K562 (cell line): ENCODE measurements around the gene IQCN. TPM values are rescaled to one million over a fixed set of nuclear protein-coding genes. Genes with fewer than 3 reads are reported as not detected.

Experiments
- CC2D1A ChIP-seq: fragments of 450-650 bp; IDR thresholded peaks from 2 replicates; pipeline ENCODE4 v1.6.1; 2017; ENCODE audit warnings: mild to moderate bottlenecking
- CCAR2 ChIP-seq: fragments of 200-400 bp; formaldehyde crosslinking; IDR thresholded peaks from 2 replicates; pipeline ENCODE4 v1.6.1; 2017; ENCODE audit warnings: mild to moderate bottlenecking, low read depth, low read length
- DIDO1 ChIP-seq: fragments of 450-650 bp; IDR thresholded peaks from 2 replicates; pipeline ENCODE4 v1.6.1; 2016; ENCODE audit warnings: low read depth, missing biosample characterization, missing genetic modification characterization
- DPF2 ChIP-seq: fragments of 450-650 bp; IDR thresholded peaks from 2 replicates; pipeline ENCODE4 v1.6.1; 2016
- E2F5 ChIP-seq: sonication (generic); formaldehyde crosslinking; IDR thresholded peaks from 2 replicates; pipeline ENCODE4 v1.8.0; 2022; ENCODE audit warnings: mild to moderate bottlenecking, missing genetic modification reagents
- ELK3 ChIP-seq: fragments of 450-650 bp; formaldehyde crosslinking; IDR thresholded peaks from 2 replicates; pipeline ENCODE4 v1.4.0; 2020; ENCODE audit warnings: mild to moderate bottlenecking
- ERF ChIP-seq: fragments of 450-650 bp; formaldehyde crosslinking; IDR thresholded peaks from 2 replicates; pipeline ENCODE4 v1.4.0; 2020; ENCODE audit warnings: mild to moderate bottlenecking, mixed read lengths
- HNRNPK ChIP-seq: fragments of 200-400 bp; formaldehyde crosslinking; IDR thresholded peaks from one replicate; pipeline ENCODE4 v1.6.1; 2018; ENCODE audit warnings: mild to moderate bottlenecking, low read depth, low read length; ENCODE audit not compliant: poor library complexity, severe bottlenecking
- KDM5B ChIP-seq: fragments of 200-600 bp; sonication (generic); IDR thresholded peaks from 2 replicates; pipeline ENCODE4 v1.6.1; 2012; ENCODE audit warnings: low read depth, mild to moderate bottlenecking, moderate library complexity, low read length, control low read depth, inconsistent platforms; ENCODE audit not compliant: insufficient replicate concordance
- KLF1 ChIP-seq: fragments of 450-650 bp; IDR thresholded peaks from 2 replicates; pipeline ENCODE4 v1.6.1; 2016; ENCODE audit warnings: missing genetic modification characterization, missing compliant biosample characterization
- LARP7 ChIP-seq: fragments of 450-650 bp; IDR thresholded peaks from 2 replicates; pipeline ENCODE4 v1.6.1; 2016
- MAFG ChIP-seq: fragments of 450-650 bp; conservative IDR thresholded peaks from 2 replicates; pipeline ENCODE4 v1.6.1; 2016; ENCODE audit warnings: missing genetic modification characterization, missing compliant biosample characterization
- MECOM ChIP-seq: fragments of 250-450 bp; sonication (Bioruptor Pico); IDR thresholded peaks from 2 replicates; pipeline ENCODE4 v1.8.0; 2022; ENCODE audit warnings: inconsistent platforms
- MTF1 ChIP-seq: fragments of 250-450 bp; sonication (Bioruptor Pico); IDR thresholded peaks from 2 replicates; pipeline ENCODE4 v1.9.0; 2021; ENCODE audit warnings: moderate library complexity, mild to moderate bottlenecking, inconsistent platforms, borderline replicate concordance
- PPARD ChIP-seq: fragments of 250-450 bp; sonication (Bioruptor Pico); IDR thresholded peaks from 2 replicates; pipeline ENCODE4 v1.8.0; 2022; ENCODE audit warnings: inconsistent platforms, mild to moderate bottlenecking, moderate library complexity
- RBM15 ChIP-seq: fragments of 200-400 bp; formaldehyde crosslinking; IDR thresholded peaks from 2 replicates; pipeline ENCODE4 v1.6.1; 2018; ENCODE audit warnings: mild to moderate bottlenecking, low read length, moderate library complexity; ENCODE audit not compliant: insufficient read depth
- SAFB ChIP-seq: fragments of 200-400 bp; formaldehyde crosslinking; IDR thresholded peaks from 2 replicates; pipeline ENCODE4 v1.6.1; 2017; ENCODE audit warnings: low read depth, low read length, borderline replicate concordance
- SAFB2 ChIP-seq: fragments of 200-400 bp; formaldehyde crosslinking; IDR thresholded peaks from 2 replicates; pipeline ENCODE4 v1.6.1; 2018; ENCODE audit warnings: borderline replicate concordance, low read length, low read depth, moderate library complexity; ENCODE audit not compliant: severe bottlenecking
- SIN3A ChIP-seq, 2 experiments: fragments of 150-350 bp in 1 of 2; IDR thresholded peaks; 2 replicates each; pipeline ENCODE4 v1.6.1; 2011 to 2016; ENCODE audit warnings: borderline replicate concordance in 2 of 2, low read depth in 2 of 2, low read length in 2 of 2, mild to moderate bottlenecking in 2 of 2, moderate library complexity in 2 of 2; ENCODE audit not compliant: control insufficient read depth in 1 of 2
- SMAD4 ChIP-seq: fragments of 250-450 bp; sonication (Bioruptor Pico); conservative IDR thresholded peaks from 2 replicates; pipeline ENCODE4 v1.8.0; 2021; ENCODE audit warnings: inconsistent platforms, mild to moderate bottlenecking, moderate library complexity
- SMC3 ChIP-seq: conservative IDR thresholded peaks from 2 replicates; pipeline ENCODE4 v1.6.1; 2011; ENCODE audit warnings: low read depth, low read length, improper control_type of control experiment; ENCODE audit not compliant: insufficient read depth
- TAF9B ChIP-seq: fragments of 450-650 bp; IDR thresholded peaks from 2 replicates; pipeline ENCODE4 v1.6.1; 2018; ENCODE audit warnings: mild to moderate bottlenecking; ENCODE audit not compliant: partially characterized antibody
- WHSC1 ChIP-seq: IDR thresholded peaks from one replicate; pipeline ENCODE4 v1.6.1; 2012; ENCODE audit warnings: low read length, control low read depth, inconsistent platforms
- ZBED1 ChIP-seq: IDR thresholded peaks from 2 replicates; pipeline ENCODE4 v1.6.1; 2014
- ZNF408 ChIP-seq: fragments of 250-450 bp; sonication (Bioruptor Pico); IDR thresholded peaks from 2 replicates; pipeline ENCODE4 v1.4.0; 2020; ENCODE audit warnings: low read depth, mild to moderate bottlenecking, moderate library complexity
- ZNF512 ChIP-seq: IDR thresholded peaks from 2 replicates; pipeline ENCODE4 v1.6.1; 2016; ENCODE audit warnings: missing genetic modification characterization, missing compliant biosample characterization
- ZNF778 ChIP-seq: fragments of 450-650 bp; formaldehyde crosslinking; IDR thresholded peaks from 2 replicates; pipeline ENCODE4 v1.4.0; 2020; ENCODE audit warnings: mild to moderate bottlenecking, moderate library complexity
- polyA plus RNA-seq, 8 experiments: library from polyadenylated mRNA; depleted of rRNA in 4 of 8; stranded (reverse) in 5 of 8; unstranded in 3 of 8; fragments of >200 nt; fragmentation: Nextera tagmentation in 2 of 8; fragmentation: Illumina TruSeq in 1 of 8; extraction: Ambion mirVana in 2 of 8; extraction: Trizol in 1 of 8; gene quantifications; 2 replicates each; pipeline versions ENCODE4 v1.2.1 to v1.2.3, GENCODE V29; 2011 to 2014; ENCODE audit warnings: inconsistent platforms in 1 of 8, missing spikeins in 1 of 8
- total RNA-seq, 7 experiments: library from RNA; depleted of rRNA in 6 of 7; stranded (reverse); fragments of >200 nt in 6 of 7; fragmentation: Illumina TruSeq in 2 of 7; extraction: Trizol in 2 of 7; gene quantifications; 2 replicates each; pipeline versions ENCODE4 v1.2.1 to v1.2.3, GENCODE V29; 2011 to 2021; ENCODE audit warnings: low replicate concordance in 1 of 7

IQCN gene
- total and polyA plus RNA-seq, 9 of the 15 experiments (the other 6 are each of a cell fraction or from before 2014, with no cell fraction given) = 0.01 to 0.07 (median 0.04) TPM; not detected in 3

- TF ChIP-seq ZNF512 (tag) (no peak), SIN3A (IDR thresholded peaks at IDR 0.05; ENCODE audit: borderline replicate concordance in 2 of 2, control insufficient read depth in 1 of 2, low read depth in 2 of 2, low read length in 2 of 2) (peak; percentile 34 to 64; a peak in 2 of 4 replicates), KDM5B (no peak), ZNF778 (CRISPR knock-in tag) (no peak), ZNF408 (CRISPR knock-in tag) (no peak), SMC3 (no peak), DIDO1 (no peak), HNRNPK (no peak), ZBED1 (peak; percentile 77), KLF1 (tag) (no peak), LARP7 (no peak), CCAR2 (no peak), MTF1 (no peak), PPARD (CRISPR knock-in tag) (no peak), E2F5 (CRISPR knock-in tag) (no peak), ERF (peak; percentile 84; the same call in 1 of the 2 replicates), SMAD4 (no peak), WHSC1 (no peak), RBM15 (no peak), MAFG (tag) (no peak), TAF9B (no peak), SAFB (peak; percentile 76), SAFB2 (no peak), ELK3 (CRISPR knock-in tag) (no peak), MECOM (CRISPR knock-in tag) (no peak), CC2D1A (no peak), DPF2 (no peak)
Observed at GRCh38 chr19:18280247-18281081, 6.2 kb upstream of the IQCN start (continued).
